PC-3 (cell line): Measurements from ENCODE around the gene LYPD1. TPM values are rescaled to one million over a fixed set of nuclear protein-coding genes. Genes with fewer than 3 reads are reported as not detected.
A peak's percentile ranks its signal among the peaks of the same experiment; 100 is the strongest.

Experiments
- ATAC-seq: fragments of 200-7000 bp; cut with Tn5 transposase; 2 replicates; pipeline ENCODE4 v1.9.1; 2020; ENCODE audit warnings: mild to moderate bottlenecking, moderate library complexity
- BruUV-seq: library from RNA; stranded (reverse); fragments of 400-500 nt; replicated peaks from 2 replicates; lab custom pipeline; 2021; lab: Mats Ljungman, UMichigan
- CTCF ChIA-PET: fragments of 300-600 bp; sonication (Branson Sonifier 250); formaldehyde crosslinking; loops from one replicate; lab custom pipeline; 2022; ENCODE audit warnings: antibody characterized with exemption; lab: Charles Lee
- POLR2A ChIA-PET: fragments of 300-600 bp; sonication (Branson Sonifier 250); formaldehyde crosslinking; loops from one replicate; lab custom pipeline; 2022; ENCODE audit warnings: antibody characterized with exemption; ENCODE audit not compliant: unreplicated experiment; lab: Charles Lee
- DNase-seq: peaks from one replicate; pipeline ENCODE4 v3.0.0-alpha.2; 2015
- H2AFZ ChIP-seq: fragments of 300-600 bp; sonication (generic); 2 replicates; pipeline ENCODE4 v1.6.0; 2016; ENCODE audit warnings: antibody characterized with exemption, low read length
- H3F3A ChIP-seq: fragments of 300-600 bp; sonication (generic); one replicate; pipeline ENCODE4 v1.6.0; 2017; ENCODE audit warnings: antibody characterized with exemption, low read length, control low read depth, mild to moderate bottlenecking; ENCODE audit not compliant: unreplicated experiment
- H3K27ac ChIP-seq: fragments of 300-600 bp; sonication (generic); 2 replicates; pipeline ENCODE4 v1.5.1; 2016; ENCODE audit warnings: mild to moderate bottlenecking, low read length
- H3K27me3 ChIP-seq: fragments of 300-600 bp; sonication (generic); 2 replicates; pipeline ENCODE4 v1.6.1; 2016; ENCODE audit warnings: low read length, mixed read lengths
- H3K36me3 ChIP-seq: fragments of 300-600 bp; sonication (generic); 2 replicates; pipeline ENCODE4 v1.6.1; 2016; ENCODE audit warnings: low read depth, mixed run types, low read length, mixed read lengths
- H3K4me1 ChIP-seq: fragments of 300-600 bp; sonication (generic); 2 replicates; pipeline ENCODE4 v1.5.1; 2016; ENCODE audit warnings: low read length; ENCODE audit not compliant: insufficient read depth
- H3K4me2 ChIP-seq: fragments of 300-600 bp; sonication (generic); 2 replicates; pipeline ENCODE4 v1.6.0; 2016; ENCODE audit warnings: low read length
- H3K4me3 ChIP-seq: fragments of 300-600 bp; sonication (generic); 2 replicates; pipeline ENCODE4 v1.5.1; 2016; ENCODE audit warnings: mild to moderate bottlenecking, low read length, mixed read lengths
- H3K79me2 ChIP-seq: fragments of 300-600 bp; sonication (generic); 2 replicates; pipeline ENCODE4 v1.6.1; 2017; ENCODE audit warnings: low read length, mixed read lengths
- H3K9ac ChIP-seq: fragments of 300-600 bp; sonication (generic); 2 replicates; pipeline ENCODE4 v1.6.0; 2016; ENCODE audit warnings: mild to moderate bottlenecking, low read length
- H3K9me2 ChIP-seq: fragments of 300-600 bp; sonication (generic); replicated peaks from 2 replicates; pipeline ENCODE4 v1.6.1; 2016; ENCODE audit warnings: mixed run types, low read length, mixed read lengths
- H3K9me3 ChIP-seq: fragments of 300-600 bp; sonication (generic); 2 replicates; pipeline ENCODE4 v1.6.1; 2016; ENCODE audit warnings: low read length, mixed read lengths
- H4K20me1 ChIP-seq: fragments of 300-600 bp; sonication (generic); 2 replicates; pipeline ENCODE4 v1.6.1; 2016; ENCODE audit warnings: low read length, mixed read lengths
- CTCF ChIP-seq: fragments of 300-600 bp; sonication (generic); conservative IDR thresholded peaks from 2 replicates; pipeline ENCODE4 v1.5.1; 2017; ENCODE audit warnings: antibody characterized with exemption, low read depth, mild to moderate bottlenecking, low read length
- EZH2 ChIP-seq: fragments of 300-600 bp; sonication (generic); IDR thresholded peaks from one replicate; pipeline ENCODE4 v1.6.1; 2017; ENCODE audit warnings: antibody characterized with exemption, mild to moderate bottlenecking, low read length; ENCODE audit not compliant: unreplicated experiment
- EZH2phosphoT487 ChIP-seq: fragments of 300-600 bp; sonication (generic); IDR thresholded peaks from 2 replicates; pipeline ENCODE4 v1.6.1; 2018; ENCODE audit warnings: mild to moderate bottlenecking, antibody characterized with exemption, low read length, borderline replicate concordance
- intact Hi-C: fragments of 100-400 bp; cut with micrococcal nuclease; formaldehyde crosslinking; loops from 2 replicates; pipeline ENCODE4 v1.9.0; 2023
- total RNA-seq: library from RNA; depleted of rRNA; stranded (reverse); fragments of >200 nt; gene quantifications from 2 replicates; pipeline ENCODE4 v1.2.3, GENCODE V29; 2014

The LYPD1 gene
- total RNA-seq, 1 experiment from 2014 or later = 18.7 TPM

- no peaks in the 10 kb centered on the region; the same call in 1 of the 2 replicates for H4K20me1 ChIP-seq
- H3K4me3 ChIP-seq = no peak overlapping the region
- intact Hi-C loops = no loop called here
- no TSS peak for BruUV-seq
- H3K27me3 ChIP-seq = no peaks in the 10 kb centered on the region
- H3K4me2 ChIP-seq = no peak overlapping the region
- ChIA-PET POLR2A (interaction anchor here (0.6 kb wide), 1 partner anchor 14 kb away, joined by 3 read pairs; no protein-coding TSS in a partner anchor), CTCF (no interaction called here)
- no peaks in the 10 kb centered on the region for H3F3A ChIP-seq
- TF ChIP-seq EZH2 = no peak
- TF ChIP-seq CTCF = no peak
- no peak for TF ChIP-seq EZH2phosphoT487
- no peaks in the 10 kb centered on the region for H3K9me3 ChIP-seq
- H3K27ac ChIP-seq = no peak overlapping the region
- no peak for ATAC-seq
- no peaks in the 10 kb centered on the region for H3K9me2 ChIP-seq
- H3K4me1 ChIP-seq = no peaks in the 10 kb centered on the region
- no peaks in the 10 kb centered on the region for H3K79me2 ChIP-seq
- no peak overlapping the region for H2AFZ ChIP-seq
- no peak for DNase-seq
- H3K36me3 ChIP-seq = peaks cover 6% of the 10 kb centered on the region; the same call in 1 of the 2 replicates
- H3K9ac ChIP-seq = no peak overlapping the region
Measured at GRCh38 chr2:132646540-132647108, 23.4 kb downstream of the LYPD1 start.

- no peaks in the 10 kb centered on the region for H3K9me2 ChIP-seq
- TSS peak; percentile 22 for BruUV-seq
- no peaks in the 10 kb centered on the region for H3K9me3 ChIP-seq
- no peak for ATAC-seq
- no peaks in the 10 kb centered on the region for H3K4me1 ChIP-seq
- H3K9ac ChIP-seq = no peak overlapping the region
- no peak for DNase-seq
- no peak for TF ChIP-seq EZH2
- no peak for TF ChIP-seq CTCF
- TF ChIP-seq EZH2phosphoT487 = no peak
- no peaks in the 10 kb centered on the region; the same call in 1 of the 2 replicates for H4K20me1 ChIP-seq
- H3K27ac ChIP-seq = no peak overlapping the region
- no peaks in the 10 kb centered on the region for H3F3A ChIP-seq
- no peaks in the 10 kb centered on the region for H3K27me3 ChIP-seq
- no peak overlapping the region for H3K4me2 ChIP-seq
- intact Hi-C loops = no loop called here
- H3K79me2 ChIP-seq = no peaks in the 10 kb centered on the region
- no peak overlapping the region for H2AFZ ChIP-seq
- POLR2A ChIA-PET = interaction anchor here (0.6 kb wide), 1 partner anchor 14 kb away, joined by 3 read pairs; no protein-coding TSS in a partner anchor
- CTCF ChIA-PET = no interaction called here
- peaks cover 6% of the 10 kb centered on the region; the same call in 1 of the 2 replicates for H3K36me3 ChIP-seq
- H3K4me3 ChIP-seq = no peak overlapping the region
Measured at GRCh38 chr2:132645722-132646539, 24.1 kb downstream of the LYPD1 start.
